Parathyroid adenoma (tissue), 2 donors: Measurements from ENCODE around the gene HOXD8.

Experiments
- H2AFZ ChIP-seq: fragments of 300-600 bp; sonication (generic); one replicate; pipeline ENCODE4 v1.7.0; 2017; ENCODE audit warnings: antibody characterized with exemption, mild to moderate bottlenecking
- H3K27ac ChIP-seq: fragments of 300-600 bp; sonication (generic); one replicate; pipeline ENCODE4 v1.7.0; 2017
- H3K27me3 ChIP-seq: fragments of 300-600 bp; sonication (generic); one replicate; pipeline ENCODE4 v1.7.0; 2017; ENCODE audit warnings: low read length; ENCODE audit not compliant: control insufficient read depth, insufficient read depth
- H3K36me3 ChIP-seq: fragments of 300-600 bp; sonication (generic); one replicate; pipeline ENCODE4 v1.7.0; 2017; ENCODE audit warnings: low read length; ENCODE audit not compliant: control insufficient read depth, insufficient read depth
- H3K4me1 ChIP-seq: fragments of 300-600 bp; sonication (generic); one replicate; pipeline ENCODE4 v1.7.0; 2017; ENCODE audit warnings: control low read depth
- H3K4me2 ChIP-seq: fragments of 300-600 bp; sonication (generic); one replicate; pipeline ENCODE4 v1.7.0; 2017; ENCODE audit warnings: low read length
- H3K4me3 ChIP-seq: fragments of 300-600 bp; sonication (generic); one replicate; pipeline ENCODE4 v1.7.0; 2017; ENCODE audit warnings: low read depth, low read length
- H3K79me2 ChIP-seq: fragments of 300-600 bp; sonication (generic); one replicate; pipeline ENCODE4 v1.7.0; 2017; ENCODE audit warnings: control low read depth
- H3K9ac ChIP-seq: fragments of 300-600 bp; sonication (generic); one replicate; pipeline ENCODE4 v1.7.0; 2017; ENCODE audit warnings: mild to moderate bottlenecking
- H3K9me3 ChIP-seq: fragments of 300-600 bp; sonication (generic); one replicate; pipeline ENCODE4 v1.7.0; 2017; ENCODE audit warnings: low read length; ENCODE audit not compliant: control insufficient read depth
- CTCF ChIP-seq: fragments of 300-600 bp; sonication (generic); IDR thresholded peaks from one replicate; pipeline ENCODE4 v1.7.0; 2017; ENCODE audit warnings: antibody characterized with exemption, mild to moderate bottlenecking
- donor health status: primary hyperparathyroidism.

HOXD8 gene

GRCh38 chr2:176117823-176118371 is 11.6 kb upstream of the HOXD8 start:
- H3K4me3 ChIP-seq = no peak overlapping the region
- H3K4me2 ChIP-seq = no peak overlapping the region
- H3K27me3 ChIP-seq = peaks cover 35% of the 10 kb centered on the region
- no peaks in the 10 kb centered on the region for H3K9me3 ChIP-seq
- no peak for TF ChIP-seq CTCF
- H3K79me2 ChIP-seq = no peaks in the 10 kb centered on the region
- H3K9ac ChIP-seq = no peak overlapping the region
- no peak overlapping the region for H3K27ac ChIP-seq
- no peaks in the 10 kb centered on the region for H3K36me3 ChIP-seq
- no peaks in the 10 kb centered on the region for H3K4me1 ChIP-seq
- H2AFZ ChIP-seq = no peak overlapping the region

- Histone ChIP-seq H3K27me3 (peaks cover 35% of the 10 kb centered on the region), H3K79me2 (no peaks in the 10 kb centered on the region), H3K36me3 (no peaks in the 10 kb centered on the region), H3K27ac (no peak overlapping the region), H3K9ac (no peak overlapping the region), H2AFZ (no peak overlapping the region), H3K4me1 (no peaks in the 10 kb centered on the region), H3K4me2 (no peak overlapping the region), H3K9me3 (no peaks in the 10 kb centered on the region), H3K4me3 (no peak overlapping the region)
- no peak for TF ChIP-seq CTCF
Observed at GRCh38 chr2:176118601-176119339, 10.7 kb upstream of the HOXD8 start.

GRCh38 chr2:176120364-176121189 is 8.9 kb upstream of the HOXD8 start:
- H3K9me3 ChIP-seq = no peaks in the 10 kb centered on the region
- no peaks in the 10 kb centered on the region for H3K79me2 ChIP-seq
- no peaks in the 10 kb centered on the region for H3K4me1 ChIP-seq
- H3K36me3 ChIP-seq = no peaks in the 10 kb centered on the region
- no peak overlapping the region for H3K4me2 ChIP-seq
- no peak overlapping the region for H3K4me3 ChIP-seq
- H3K27me3 ChIP-seq = peaks cover 36% of the 10 kb centered on the region
- no peak overlapping the region for H3K9ac ChIP-seq
- no peak overlapping the region for H2AFZ ChIP-seq
- no peak overlapping the region for H3K27ac ChIP-seq
- no peak for TF ChIP-seq CTCF

GRCh38 chr2:176121190-176122051 is 8.1 kb upstream of the HOXD8 start:
- Histone ChIP-seq H2AFZ (no peak overlapping the region), H3K9me3 (no peaks in the 10 kb centered on the region), H3K4me1 (no peaks in the 10 kb centered on the region), H3K79me2 (no peaks in the 10 kb centered on the region), H3K4me2 (no peak overlapping the region), H3K27ac (no peak overlapping the region), H3K36me3 (no peaks in the 10 kb centered on the region), H3K9ac (no peak overlapping the region), H3K27me3 (peaks cover 32% of the 10 kb centered on the region), H3K4me3 (no peak overlapping the region)
- no peak for TF ChIP-seq CTCF
